Cardiac atrium fibroblast (primary cell): ENCODE results near the gene FAM78B. TPM values are rescaled to one million over a fixed set of nuclear protein-coding genes. Genes with fewer than 3 reads are reported as not detected.

Experiments
- total RNA-seq: library from RNA; depleted of rRNA; stranded (reverse); fragments of >200 nt; gene quantifications from 2 replicates; pipeline ENCODE4 v1.2.3, GENCODE V29; 2015

FAM78B gene, protein sequence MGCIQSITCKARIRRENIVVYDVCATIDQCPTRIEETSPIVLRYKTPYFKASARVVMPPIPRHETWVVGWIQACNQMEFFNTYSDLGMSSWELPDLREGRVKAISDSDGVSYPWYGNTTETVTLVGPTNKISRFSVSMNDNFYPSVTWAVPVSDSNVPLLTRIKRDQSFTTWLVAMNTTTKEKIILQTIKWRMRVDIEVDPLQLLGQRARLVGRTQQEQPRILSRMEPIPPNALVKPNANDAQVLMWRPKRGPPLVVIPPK
- total RNA-seq = not detected in 2 replicates

DNA sequence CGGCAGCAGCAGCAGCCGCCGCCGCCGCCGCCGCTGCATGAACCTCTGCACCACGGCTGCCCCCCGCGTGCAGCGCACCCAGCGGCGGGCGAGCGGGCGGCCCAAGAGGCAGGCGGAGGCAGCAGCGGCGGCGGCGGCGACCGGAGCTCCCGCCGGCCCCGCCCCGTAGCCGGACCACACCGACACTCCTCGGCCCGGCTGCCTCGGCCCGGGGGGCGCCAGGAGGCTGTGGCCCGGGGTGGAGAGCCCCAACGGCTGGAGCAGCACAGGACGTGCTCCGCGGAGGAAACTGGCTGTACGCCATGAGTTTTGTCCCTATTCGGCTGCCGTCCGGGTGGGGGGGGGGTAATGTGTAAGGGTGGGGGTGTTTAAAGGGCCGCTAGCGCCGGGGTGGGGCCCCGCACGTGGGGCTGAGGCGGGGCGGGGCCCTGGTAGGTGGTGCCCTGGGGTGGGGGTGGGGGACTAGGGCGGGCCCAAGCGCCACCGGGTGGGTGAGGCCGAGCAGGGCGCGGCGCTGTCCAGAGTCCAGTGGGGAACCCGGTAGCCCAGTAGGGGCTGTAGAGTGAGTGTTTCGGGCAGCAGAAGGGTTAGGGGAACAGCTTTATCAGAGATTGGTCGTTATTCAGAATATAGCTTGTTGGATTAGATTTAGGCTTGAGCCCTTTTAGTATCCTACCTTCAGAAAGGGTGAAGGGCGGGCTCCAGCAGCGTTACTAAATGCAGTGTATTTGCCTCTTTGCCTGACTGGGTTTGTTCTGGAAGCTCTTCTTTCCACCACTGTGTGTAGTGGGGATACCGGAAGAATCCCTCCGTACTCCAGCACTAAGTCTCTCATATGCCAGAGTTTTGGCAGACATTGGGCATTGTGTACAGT is at the start of gene FAM78B:
TSS of gene FAM78B (minus strand) at position 304 of the 874 bp plus-strand sequence. CDS start 753 bp downstream, outside the sequence.

